Effector memory CD8-positive, alpha-beta T cell (primary cell): ENCODE measurements around the gene SPOCD1.

Experiments used
- ATAC-seq: fragments of 150-1000 bp; cut with Tn5 transposase; replicated peaks from 2 replicates; pipeline ENCODE4 v1.10.0; 2021; ENCODE audit warnings: mild to moderate bottlenecking, moderate library complexity
- DNase-seq, 3 experiments: peaks; one replicate each; pipeline ENCODE4 v3.0.0; 2021
- H3K27ac Mint-ChIP-seq, 2 donors: one replicate each; pipeline ENCODE4 v1.8.0; 2022; ENCODE audit warnings: mild to moderate bottlenecking in 2 of 2, mixed read lengths in 2 of 2, moderate library complexity in 2 of 2
- H3K27me3 Mint-ChIP-seq, 2 donors: one replicate each; pipeline ENCODE4 v1.8.0; 2022; ENCODE audit warnings: mixed read lengths in 2 of 2
- H3K36me3 Mint-ChIP-seq: one replicate; pipeline ENCODE4 v1.8.0; 2022; ENCODE audit warnings: mild to moderate bottlenecking, moderate library complexity, mixed read lengths; ENCODE audit not compliant: insufficient read depth
- H3K4me1 Mint-ChIP-seq, 2 donors: one replicate each; pipeline ENCODE4 v1.8.0; 2022; ENCODE audit warnings: low read depth in 2 of 2, mixed read lengths in 2 of 2
- H3K4me3 Mint-ChIP-seq, 2 donors: one replicate each; pipeline ENCODE4 v1.8.0; 2022; ENCODE audit warnings: mild to moderate bottlenecking in 2 of 2, mixed read lengths in 2 of 2, moderate library complexity in 2 of 2
- H3K9me3 Mint-ChIP-seq, 2 donors: one replicate each; pipeline ENCODE4 v1.8.0; 2022; ENCODE audit warnings: mixed read lengths in 2 of 2

Gene SPOCD1

DNA sequence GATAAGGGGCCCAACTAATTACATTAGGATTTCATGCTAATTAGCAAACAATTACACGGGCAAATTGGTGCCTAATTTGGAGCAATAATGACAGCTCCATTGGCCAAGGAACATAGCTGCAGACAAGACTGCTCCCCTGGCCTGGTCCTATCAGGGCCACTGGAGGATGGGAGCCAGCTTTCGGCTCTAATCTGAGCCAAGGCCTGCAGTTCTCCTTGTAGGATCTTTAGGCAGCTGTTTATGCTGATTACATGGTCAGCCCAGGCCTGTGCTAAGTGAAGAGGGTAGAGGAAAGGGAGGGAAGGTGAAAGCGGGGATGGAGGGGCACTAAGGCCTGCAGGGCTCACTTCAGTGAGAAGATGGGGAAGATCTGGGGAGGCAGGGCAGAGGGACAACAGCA lies 39.3 kb downstream of the SPOCD1 start:
- ATAC-seq: no peak
- no peak overlapping the region for H3K27ac Mint-ChIP-seq

DNA sequence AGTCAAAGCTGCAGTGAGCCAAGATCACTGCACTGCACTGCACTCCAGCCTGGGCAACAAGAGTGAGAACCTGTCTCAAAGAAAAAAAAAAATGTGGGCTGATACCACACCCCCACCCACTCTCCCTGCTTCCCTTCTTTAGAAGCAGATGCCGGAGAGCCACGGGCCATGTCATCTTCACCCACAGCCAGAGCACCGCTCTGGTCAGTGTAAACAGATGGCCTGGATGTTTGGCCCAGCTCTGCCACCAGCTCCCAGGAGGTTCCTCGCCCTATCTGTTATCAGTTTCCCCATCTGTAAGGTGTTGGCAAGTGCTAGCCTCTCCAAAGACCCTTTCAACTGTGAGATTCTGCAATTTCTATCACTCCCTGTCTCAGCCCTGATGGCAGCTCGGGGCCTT lies 39.8 kb downstream of the SPOCD1 start:
- ATAC-seq: no peak
- Mint-ChIP-seq H3K36me3 (peaks cover 6% of the 10 kb centered on the region), H3K9me3 (no peaks in the 10 kb centered on the region), H3K27me3 (peaks cover 48 to 90% of the 10 kb centered on the region in 2 donors), H3K4me3 (no peak overlapping the region), H3K27ac (no peak overlapping the region), H3K4me1 (peaks cover 9 to 15% of the 10 kb centered on the region in 2 donors)
- no peak for DNase-seq

More for the DNA sequence above, 39.3 kb downstream of the SPOCD1 start:
- peaks cover 6% of the 10 kb centered on the region for H3K36me3 Mint-ChIP-seq
- peaks cover 45 to 95% of the 10 kb centered on the region in 2 donors for H3K27me3 Mint-ChIP-seq
- DNase-seq: no peak
- no peak overlapping the region for H3K4me3 Mint-ChIP-seq
- H3K4me1 Mint-ChIP-seq: peaks cover 8 to 16% of the 10 kb centered on the region in 2 donors
- no peaks in the 10 kb centered on the region for H3K9me3 Mint-ChIP-seq

DNA sequence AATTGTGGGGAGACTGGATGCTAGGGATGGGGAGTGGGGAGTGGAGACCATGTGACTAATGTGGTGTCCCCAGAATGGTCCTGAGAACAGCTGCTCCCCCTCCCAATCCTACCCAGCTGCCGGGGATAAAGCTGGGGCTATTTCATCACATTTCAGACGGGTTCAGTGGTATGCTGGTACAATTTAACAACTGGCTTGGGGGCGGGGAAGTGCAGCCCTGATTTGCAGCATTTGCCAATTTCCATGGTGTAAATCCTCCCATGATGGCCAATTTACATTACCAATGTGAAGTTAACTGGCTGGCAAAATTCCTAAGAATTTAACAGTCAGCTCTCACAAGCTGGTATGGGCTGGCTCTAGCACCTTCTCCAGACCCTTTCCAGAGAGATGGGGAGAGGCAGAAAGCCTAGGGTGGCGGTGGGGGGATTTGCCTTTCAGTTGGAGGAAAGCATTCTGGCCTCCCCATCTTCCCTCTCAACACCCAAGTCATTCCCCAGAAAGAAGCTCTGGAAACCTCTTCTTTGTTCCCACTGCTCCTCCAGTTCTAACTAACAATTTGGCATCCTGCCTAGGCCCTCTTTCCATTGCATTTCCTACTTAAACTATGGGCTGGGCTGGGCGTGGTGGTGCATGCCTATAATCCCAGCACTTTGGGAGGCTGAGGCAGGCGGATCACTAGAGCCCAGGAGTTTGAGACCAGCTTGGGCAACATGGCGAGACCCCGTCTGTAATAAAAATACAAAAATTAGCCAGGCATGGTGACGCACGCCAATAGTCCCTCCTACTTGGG lies 40.4 kb downstream of the SPOCD1 start:
- Mint-ChIP-seq H3K4me1 (peaks cover 14 to 18% of the 10 kb centered on the region in 2 donors), H3K9me3 (no peaks in the 10 kb centered on the region), H3K4me3 (no peak overlapping the region), H3K36me3 (peaks cover 6% of the 10 kb centered on the region), H3K27me3 (peaks cover 51 to 84% of the 10 kb centered on the region in 2 donors), H3K27ac (no peak overlapping the region)
- DNase-seq: no peak
- no peak for ATAC-seq

DNA sequence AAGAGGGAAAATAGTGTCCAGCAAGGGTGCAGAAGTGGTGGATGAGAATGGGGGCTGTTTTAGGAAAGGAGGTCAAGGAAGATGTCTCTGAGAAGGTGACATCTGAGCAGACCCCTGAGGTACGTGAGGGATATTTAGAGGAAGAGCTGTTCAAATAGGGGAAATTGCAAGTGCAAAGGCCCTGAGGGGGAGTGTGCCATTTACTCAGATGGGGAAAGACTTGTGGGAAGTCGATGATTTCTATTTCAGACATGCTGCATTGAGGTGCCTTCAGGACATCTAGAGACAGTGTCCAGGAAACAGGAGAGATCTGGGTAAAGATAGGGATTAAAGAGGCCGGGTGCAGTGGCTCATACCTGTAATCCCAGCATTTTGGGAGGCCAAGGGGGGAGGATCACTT lies 41.3 kb downstream of the SPOCD1 start:
- peaks cover 51 to 74% of the 10 kb centered on the region in 2 donors for H3K27me3 Mint-ChIP-seq

DNA sequence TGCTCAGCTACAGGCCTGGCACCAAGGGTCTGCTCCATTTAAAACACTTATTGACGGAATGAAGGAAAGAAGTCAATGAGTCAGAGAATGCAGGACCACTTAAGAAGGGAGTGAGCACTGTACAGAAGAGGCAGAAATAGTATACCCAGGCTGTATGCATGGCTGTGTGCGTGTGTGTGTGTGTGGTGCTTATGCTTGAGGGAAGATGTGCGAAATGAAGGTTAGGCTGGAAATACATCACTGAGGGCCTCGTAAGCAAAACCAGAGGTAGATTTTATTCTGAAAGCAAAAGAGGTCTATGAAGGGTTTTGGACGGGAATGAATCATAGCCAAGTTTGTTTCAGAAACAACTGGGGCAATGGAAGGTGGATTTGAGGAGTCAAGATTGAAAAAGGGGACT lies 42.0 kb downstream of the SPOCD1 start:
- DNase-seq (no peak), ATAC-seq (no peak)
- peaks cover 4% of the 10 kb centered on the region for H3K36me3 Mint-ChIP-seq
- no peak overlapping the region for H3K27ac Mint-ChIP-seq
- peaks cover 51 to 68% of the 10 kb centered on the region in 2 donors for H3K27me3 Mint-ChIP-seq
- H3K4me1 Mint-ChIP-seq: peaks cover 17 to 21% of the 10 kb centered on the region in 2 donors
- H3K9me3 Mint-ChIP-seq: no peaks in the 10 kb centered on the region
- no peak overlapping the region for H3K4me3 Mint-ChIP-seq

More for the DNA sequence above, 41.3 kb downstream of the SPOCD1 start:
- H3K4me3 Mint-ChIP-seq: no peak overlapping the region
- no peaks in the 10 kb centered on the region for H3K9me3 Mint-ChIP-seq
- H3K36me3 Mint-ChIP-seq: peaks cover 6% of the 10 kb centered on the region
- no peak overlapping the region for H3K27ac Mint-ChIP-seq
- peaks cover 14 to 18% of the 10 kb centered on the region in 2 donors for H3K4me1 Mint-ChIP-seq
- ATAC-seq (no peak), DNase-seq (no peak)

DNA sequence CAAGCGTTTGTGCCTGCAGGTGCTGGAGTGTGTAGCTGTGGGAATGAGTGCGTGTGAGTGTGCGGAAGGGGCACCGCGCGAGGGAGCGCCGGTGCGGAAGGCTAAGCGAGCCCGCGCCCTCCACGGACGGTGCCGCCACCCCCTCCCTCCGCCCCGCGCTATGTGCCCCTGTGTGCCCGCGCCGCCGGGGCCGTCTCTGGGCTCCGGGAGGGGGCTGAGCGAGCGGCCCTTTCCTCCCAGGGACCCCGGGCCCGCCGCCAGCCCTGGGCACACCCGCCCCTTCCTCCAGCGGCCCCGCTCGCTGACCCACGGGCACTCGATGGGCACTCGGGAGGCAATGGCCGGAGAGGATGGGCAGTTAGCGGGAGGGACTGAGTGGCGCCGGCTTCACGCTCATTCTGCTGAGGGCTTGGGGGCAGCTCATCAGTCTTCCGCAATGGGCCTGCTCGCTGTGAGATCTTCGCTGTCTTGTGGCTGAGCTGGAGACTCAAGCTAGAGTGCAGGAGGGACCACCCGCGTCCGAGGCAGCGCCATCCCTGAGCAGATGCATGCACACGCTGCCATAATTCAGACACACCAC lies 43.1 kb downstream of the SPOCD1 start:
- Mint-ChIP-seq H3K9me3 (no peaks in the 10 kb centered on the region), H3K4me1 (peaks cover 20 to 21% of the 10 kb centered on the region in 2 donors), H3K27ac (peak overlapping the region; percentile 23 to 77), H3K4me3 (peak overlapping the region; percentile 84 to 93), H3K27me3 (peaks cover 48 to 61% of the 10 kb centered on the region in 2 donors), H3K36me3 (peaks cover 4% of the 10 kb centered on the region)
- DNase-seq (no peak), ATAC-seq (peak; percentile 57)

DNA sequence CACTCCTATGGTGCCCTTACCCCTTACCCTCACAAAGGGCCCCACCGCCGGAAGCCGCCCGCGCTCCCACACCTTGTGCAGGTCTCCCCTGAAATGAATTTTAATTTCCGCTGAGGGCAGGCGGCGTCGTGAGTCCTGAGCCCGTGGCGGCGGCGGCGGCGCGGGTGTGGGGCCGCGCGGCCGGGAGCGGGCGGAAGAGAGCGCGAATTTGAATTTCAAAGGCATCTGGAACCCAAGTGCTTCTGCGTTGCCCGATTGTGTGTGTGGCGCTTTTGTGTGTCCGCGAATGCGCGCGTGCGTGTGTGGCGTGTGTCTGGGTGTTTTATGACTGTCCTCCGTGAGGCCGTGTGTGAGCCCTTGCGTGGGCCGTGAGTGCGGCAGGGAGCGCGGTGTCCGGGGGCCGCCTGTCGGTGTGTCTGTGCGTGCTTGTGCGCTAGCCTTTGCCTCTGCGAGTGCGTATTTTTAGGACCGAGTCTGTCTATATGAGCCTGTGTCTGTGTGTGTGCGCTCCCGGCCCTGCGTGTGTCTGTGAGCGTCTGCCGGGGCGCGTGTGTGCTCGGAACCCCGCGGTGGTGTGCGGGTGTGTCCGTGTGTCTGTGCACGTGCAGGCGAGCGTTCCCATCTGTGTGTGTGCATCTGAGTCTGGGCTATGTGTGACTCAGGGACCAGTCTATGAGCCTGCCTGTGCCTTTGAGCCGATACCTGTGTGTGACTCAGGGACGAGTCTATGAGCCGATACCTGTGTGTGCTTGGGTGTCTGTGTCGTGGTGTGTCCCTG lies 43.7 kb downstream of the SPOCD1 start:
- ATAC-seq (peak; percentile 63), DNase-seq (no peak)
- H3K27me3 Mint-ChIP-seq: peaks cover 41 to 54% of the 10 kb centered on the region in 2 donors
- H3K27ac Mint-ChIP-seq: peak overlapping the region; percentile 23 to 77
- peak overlapping the region; percentile 84 to 93 for H3K4me3 Mint-ChIP-seq
- H3K9me3 Mint-ChIP-seq: no peaks in the 10 kb centered on the region
- peaks cover 20 to 21% of the 10 kb centered on the region in 2 donors for H3K4me1 Mint-ChIP-seq
- H3K36me3 Mint-ChIP-seq: peaks cover 4% of the 10 kb centered on the region

DNA sequence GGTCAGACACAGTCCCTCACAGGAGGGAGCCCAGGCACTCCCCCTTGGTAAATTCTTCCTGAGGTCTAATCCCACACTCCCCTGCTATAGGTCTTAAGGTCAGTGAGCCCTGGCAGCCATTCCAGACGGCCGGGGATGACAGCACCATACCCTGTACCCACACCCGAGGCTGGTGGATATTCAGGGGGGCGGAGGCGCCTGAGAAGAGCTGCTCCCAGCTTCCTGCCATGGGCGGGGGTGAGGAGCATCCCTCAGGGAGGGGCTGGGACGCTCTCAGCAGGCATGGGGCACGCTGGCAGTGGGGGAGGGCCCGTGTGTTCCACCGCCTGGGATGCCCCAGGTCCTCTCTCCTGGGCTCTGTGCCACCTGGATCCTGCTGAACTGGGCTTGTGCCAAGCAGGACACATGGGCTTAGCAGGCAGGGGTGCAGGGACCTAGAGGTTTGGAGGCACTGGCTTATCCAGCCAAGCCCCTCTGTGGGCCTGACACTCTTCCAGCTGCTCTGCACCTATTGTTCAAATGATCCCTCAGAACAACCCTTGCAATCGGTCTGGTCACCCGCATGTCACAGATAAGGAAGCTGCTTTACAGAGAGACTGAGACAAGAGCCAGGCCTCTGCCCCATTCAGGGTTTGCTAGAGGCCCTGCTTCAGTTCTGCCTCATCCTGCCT lies 46.0 kb downstream of the SPOCD1 start:
- ATAC-seq: no peak
- Mint-ChIP-seq H3K27ac (no peak overlapping the region), H3K27me3 (peaks cover 25 to 32% of the 10 kb centered on the region in 2 donors), H3K9me3 (no peaks in the 10 kb centered on the region), H3K4me1 (peaks cover 20 to 25% of the 10 kb centered on the region in 2 donors), H3K36me3 (peaks cover 4% of the 10 kb centered on the region), H3K4me3 (no peak overlapping the region)
- DNase-seq: no peak

DNA sequence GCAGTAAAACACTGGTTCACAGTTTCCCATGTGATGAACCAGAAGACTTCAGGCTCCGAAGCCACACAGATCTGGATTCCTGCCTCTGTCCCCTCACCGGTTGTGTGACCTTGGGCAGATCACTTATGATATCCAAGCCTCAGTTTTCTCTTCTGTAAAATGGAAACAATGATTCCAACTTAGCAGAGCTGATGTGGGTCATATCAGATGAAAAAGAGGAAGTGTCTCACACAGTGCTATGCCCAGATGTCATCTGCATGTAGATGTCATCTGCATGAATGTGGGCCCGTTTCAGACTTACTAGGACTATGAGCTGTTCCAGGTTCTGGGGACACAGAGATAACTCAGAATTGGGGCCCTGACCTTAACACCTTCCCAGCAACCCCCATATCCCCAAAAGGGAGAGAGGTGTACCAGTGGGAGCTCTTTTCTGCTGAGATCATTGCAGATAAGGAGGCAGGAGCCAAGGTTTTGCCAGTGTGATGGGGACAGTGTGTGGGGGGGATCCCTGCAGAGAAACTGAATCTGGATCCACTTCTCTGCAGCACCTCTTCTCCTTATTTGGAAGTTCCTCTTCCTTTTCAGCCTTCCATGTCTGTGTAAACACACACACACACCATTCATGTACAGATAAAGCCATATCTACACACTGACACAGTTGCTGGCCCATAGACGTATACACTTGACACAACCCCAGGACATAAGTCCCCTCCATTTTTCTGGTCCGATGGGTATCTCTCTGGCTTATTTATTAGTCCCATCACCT lies 46.7 kb downstream of the SPOCD1 start:
- DNase-seq (no peak), ATAC-seq (no peak)
- H3K36me3 Mint-ChIP-seq: peaks cover 4% of the 10 kb centered on the region
- H3K4me3 Mint-ChIP-seq: no peak overlapping the region
- no peaks in the 10 kb centered on the region for H3K9me3 Mint-ChIP-seq
- peak overlapping the region in 1 of 2 donors; percentile 11 for H3K27ac Mint-ChIP-seq
- H3K27me3 Mint-ChIP-seq: peaks cover 17 to 25% of the 10 kb centered on the region in 2 donors
- H3K4me1 Mint-ChIP-seq: peaks cover 20 to 28% of the 10 kb centered on the region in 2 donors

DNA sequence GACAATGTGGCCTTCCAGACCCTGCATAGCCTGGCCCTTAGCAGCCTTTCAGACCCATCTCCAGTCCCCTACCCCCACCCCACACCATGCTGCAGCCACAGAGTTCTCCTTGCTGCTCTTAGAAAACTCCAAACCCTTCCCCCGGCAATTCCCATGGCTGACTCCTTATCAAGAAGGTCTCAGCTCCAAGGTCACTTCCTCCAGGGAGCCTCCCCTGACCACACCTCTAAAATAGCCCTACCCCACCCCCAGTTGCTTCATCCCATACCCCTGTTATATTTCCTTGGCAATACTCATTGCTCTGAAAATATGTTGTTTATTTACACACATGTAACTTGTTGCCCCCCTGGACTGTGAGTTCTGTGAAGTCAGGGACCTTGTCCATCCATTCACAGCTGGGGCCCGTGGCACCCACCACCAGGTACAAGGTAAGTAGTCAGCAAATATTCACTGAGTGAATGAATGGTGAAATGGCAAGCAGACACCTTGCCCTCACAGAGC lies 47.4 kb downstream of the SPOCD1 start:
- Mint-ChIP-seq H3K27me3 (peaks cover 11 to 18% of the 10 kb centered on the region in 2 donors), H3K27ac (peak overlapping the region in 1 of 2 donors; percentile 11), H3K9me3 (no peaks in the 10 kb centered on the region), H3K4me1 (peaks cover 22 to 28% of the 10 kb centered on the region in 2 donors), H3K36me3 (peaks cover 4% of the 10 kb centered on the region), H3K4me3 (no peak overlapping the region)
- ATAC-seq (no peak), DNase-seq (no peak)

DNA sequence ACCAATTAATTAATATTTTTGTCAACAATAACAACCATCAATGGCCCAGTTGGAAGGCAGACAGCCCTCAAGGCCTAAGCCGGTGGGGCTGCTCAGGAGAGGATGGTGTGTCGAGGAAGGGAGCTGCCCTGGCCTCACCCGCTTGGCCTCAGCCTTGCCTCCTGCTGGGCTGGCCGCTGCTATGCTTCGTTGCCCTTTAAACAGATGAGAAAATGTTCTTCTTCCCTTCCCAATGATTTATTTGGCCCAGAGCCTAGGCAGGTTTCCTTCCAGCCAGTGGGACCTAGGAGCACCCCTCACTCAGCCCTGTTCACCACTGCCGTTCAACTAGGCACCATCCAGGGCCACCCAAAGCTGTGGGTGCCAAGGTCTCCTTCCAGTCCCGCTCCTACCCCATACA lies 48.6 kb downstream of the SPOCD1 start:
- H3K27me3 Mint-ChIP-seq: peaks cover 8 to 18% of the 10 kb centered on the region in 2 donors
- H3K27ac Mint-ChIP-seq: no peak overlapping the region
- H3K4me1 Mint-ChIP-seq: peaks cover 24 to 26% of the 10 kb centered on the region in 2 donors
- no peak for ATAC-seq
- no peak overlapping the region for H3K4me3 Mint-ChIP-seq
- H3K36me3 Mint-ChIP-seq: no peaks in the 10 kb centered on the region
- no peak for DNase-seq
- H3K9me3 Mint-ChIP-seq: no peaks in the 10 kb centered on the region

DNA sequence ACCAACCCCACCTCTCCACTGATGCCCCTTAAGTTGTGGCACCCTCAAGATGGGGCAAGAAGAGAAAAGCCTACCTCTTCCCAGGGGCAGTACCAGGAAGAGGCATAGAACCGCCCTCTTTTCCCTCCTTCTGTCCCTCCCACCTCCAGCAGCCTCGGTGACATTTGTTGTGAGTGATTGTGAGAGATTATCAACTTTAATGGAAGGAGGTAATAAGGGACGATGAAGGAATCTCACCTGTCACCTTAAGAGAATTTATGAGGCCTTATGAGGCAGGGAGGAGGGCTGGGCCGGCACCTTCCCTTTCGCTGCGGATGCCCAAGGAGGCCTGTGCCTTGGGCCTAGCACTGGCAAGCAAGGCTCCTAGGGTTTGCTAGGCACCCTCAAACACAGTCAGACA lies 50.3 kb downstream of the SPOCD1 start:
- H3K4me3 Mint-ChIP-seq: no peak overlapping the region
- no peak for ATAC-seq
- no peaks in the 10 kb centered on the region for H3K36me3 Mint-ChIP-seq
- H3K4me1 Mint-ChIP-seq: peaks cover 14 to 22% of the 10 kb centered on the region in 2 donors
- DNase-seq: no peak
- no peaks in the 10 kb centered on the region for H3K9me3 Mint-ChIP-seq
- H3K27me3 Mint-ChIP-seq: peaks cover 0 to 23% of the 10 kb centered on the region in 2 donors
- no peak overlapping the region for H3K27ac Mint-ChIP-seq
